Kidney capillary endothelial cell (primary cell): ENCODE results near the gene KNTC1.
"Not testable (repeated sequence)": the region's sequence is repeated elsewhere in the genome, so short reads cannot be mapped to it uniquely, and the experiment has no call there.

Experiments
- DNase-seq: peaks from one replicate; pipeline ENCODE4 v3.0.0-alpha.2; 2018; ENCODE audit warnings: low spot score

Gene KNTC1, protein sequence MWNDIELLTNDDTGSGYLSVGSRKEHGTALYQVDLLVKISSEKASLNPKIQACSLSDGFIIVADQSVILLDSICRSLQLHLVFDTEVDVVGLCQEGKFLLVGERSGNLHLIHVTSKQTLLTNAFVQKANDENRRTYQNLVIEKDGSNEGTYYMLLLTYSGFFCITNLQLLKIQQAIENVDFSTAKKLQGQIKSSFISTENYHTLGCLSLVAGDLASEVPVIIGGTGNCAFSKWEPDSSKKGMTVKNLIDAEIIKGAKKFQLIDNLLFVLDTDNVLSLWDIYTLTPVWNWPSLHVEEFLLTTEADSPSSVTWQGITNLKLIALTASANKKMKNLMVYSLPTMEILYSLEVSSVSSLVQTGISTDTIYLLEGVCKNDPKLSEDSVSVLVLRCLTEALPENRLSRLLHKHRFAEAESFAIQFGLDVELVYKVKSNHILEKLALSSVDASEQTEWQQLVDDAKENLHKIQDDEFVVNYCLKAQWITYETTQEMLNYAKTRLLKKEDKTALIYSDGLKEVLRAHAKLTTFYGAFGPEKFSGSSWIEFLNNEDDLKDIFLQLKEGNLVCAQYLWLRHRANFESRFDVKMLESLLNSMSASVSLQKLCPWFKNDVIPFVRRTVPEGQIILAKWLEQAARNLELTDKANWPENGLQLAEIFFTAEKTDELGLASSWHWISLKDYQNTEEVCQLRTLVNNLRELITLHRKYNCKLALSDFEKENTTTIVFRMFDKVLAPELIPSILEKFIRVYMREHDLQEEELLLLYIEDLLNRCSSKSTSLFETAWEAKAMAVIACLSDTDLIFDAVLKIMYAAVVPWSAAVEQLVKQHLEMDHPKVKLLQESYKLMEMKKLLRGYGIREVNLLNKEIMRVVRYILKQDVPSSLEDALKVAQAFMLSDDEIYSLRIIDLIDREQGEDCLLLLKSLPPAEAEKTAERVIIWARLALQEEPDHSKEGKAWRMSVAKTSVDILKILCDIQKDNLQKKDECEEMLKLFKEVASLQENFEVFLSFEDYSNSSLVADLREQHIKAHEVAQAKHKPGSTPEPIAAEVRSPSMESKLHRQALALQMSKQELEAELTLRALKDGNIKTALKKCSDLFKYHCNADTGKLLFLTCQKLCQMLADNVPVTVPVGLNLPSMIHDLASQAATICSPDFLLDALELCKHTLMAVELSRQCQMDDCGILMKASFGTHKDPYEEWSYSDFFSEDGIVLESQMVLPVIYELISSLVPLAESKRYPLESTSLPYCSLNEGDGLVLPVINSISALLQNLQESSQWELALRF (N-terminal part only)

DNA sequence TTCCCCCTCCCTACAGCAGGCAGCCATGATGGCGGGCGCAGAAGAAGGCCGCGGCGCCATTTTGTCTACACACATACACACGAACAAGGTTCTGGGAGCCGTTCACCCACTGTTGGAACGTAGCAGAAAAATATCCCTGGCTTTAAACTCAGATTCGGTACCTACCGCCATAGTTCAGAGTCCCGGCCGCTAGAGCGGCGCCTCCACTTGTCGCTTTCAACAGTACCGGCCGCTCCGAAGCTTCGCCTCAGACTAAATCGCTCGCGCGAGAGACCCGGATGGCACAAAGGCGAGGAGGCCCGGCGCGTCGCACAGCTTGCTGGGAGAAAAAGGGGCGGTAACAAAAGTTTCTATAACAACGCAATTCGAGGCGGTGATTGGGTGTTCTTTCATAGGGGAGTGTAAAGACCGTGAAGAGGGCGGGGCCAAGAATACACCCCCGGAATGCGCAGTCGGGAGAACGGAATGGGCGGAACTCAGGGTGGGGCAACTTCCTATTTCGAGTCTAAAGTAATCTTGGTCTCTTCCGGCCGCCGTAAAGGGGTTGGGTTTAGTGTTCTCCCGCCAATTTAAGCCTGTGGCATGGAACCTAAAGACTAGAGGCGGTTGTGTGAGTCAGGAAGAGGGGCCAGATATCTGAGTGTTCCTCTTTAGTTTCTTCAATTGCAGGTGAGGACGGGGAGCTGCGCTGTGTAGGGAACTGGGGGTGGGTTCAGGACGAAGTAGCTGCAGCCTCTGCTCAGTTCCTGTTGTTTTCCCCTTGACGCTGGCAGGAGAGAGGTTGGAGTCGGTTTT, at the start of gene KNTC1, which contains the start of gene RSRC2:
KNTC1 (plus strand) TSS at position 567 of the 795 bp plus-strand sequence. CDS start 2,815 bp downstream, outside the sequence.
RSRC2 (minus strand) TSS at position 254 of the 795 bp plus-strand sequence; CDS start at position 171, 83 bp downstream.
- peak; percentile 99 for DNase-seq

DNA sequence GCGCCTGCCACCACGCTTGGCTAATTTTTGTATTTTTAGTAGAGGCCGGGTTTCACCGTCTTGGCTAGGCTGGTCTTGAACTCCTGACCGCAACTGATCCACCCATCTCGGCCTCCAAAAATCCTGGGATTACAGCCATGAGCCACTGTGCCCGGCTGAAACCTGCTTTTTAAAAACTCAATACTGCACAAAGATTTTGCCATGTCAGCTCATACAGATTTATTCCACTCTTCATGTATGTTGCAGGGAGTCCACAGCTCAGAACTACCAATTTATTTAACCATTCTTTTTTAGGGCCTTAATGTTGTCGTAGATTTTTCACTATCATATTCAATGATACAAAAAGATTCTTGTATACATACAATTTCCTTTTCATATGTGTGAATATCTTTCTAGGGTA, 46.3 kb upstream of the KNTC1 start:
- no peak for DNase-seq

DNA sequence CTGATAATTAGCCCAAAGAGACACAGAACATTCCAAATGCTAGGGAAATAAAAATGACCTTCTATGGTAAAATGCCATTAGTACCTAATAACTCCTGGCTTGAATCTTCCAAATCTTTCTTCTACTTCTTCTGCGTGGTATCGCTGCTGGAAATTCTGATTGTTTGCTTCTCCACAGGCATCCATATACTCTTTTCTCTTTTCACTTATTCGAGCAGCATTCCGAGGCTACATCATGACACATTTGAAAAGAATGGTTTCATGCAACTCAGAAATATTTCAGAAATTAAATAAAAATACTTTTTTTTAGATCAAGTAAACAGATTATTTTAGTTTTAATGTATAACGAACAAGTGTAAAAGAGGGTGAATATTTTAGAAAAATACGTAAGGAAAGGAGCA, 45.2 kb upstream of the KNTC1 start:
- DNase-seq: no peak

DNA sequence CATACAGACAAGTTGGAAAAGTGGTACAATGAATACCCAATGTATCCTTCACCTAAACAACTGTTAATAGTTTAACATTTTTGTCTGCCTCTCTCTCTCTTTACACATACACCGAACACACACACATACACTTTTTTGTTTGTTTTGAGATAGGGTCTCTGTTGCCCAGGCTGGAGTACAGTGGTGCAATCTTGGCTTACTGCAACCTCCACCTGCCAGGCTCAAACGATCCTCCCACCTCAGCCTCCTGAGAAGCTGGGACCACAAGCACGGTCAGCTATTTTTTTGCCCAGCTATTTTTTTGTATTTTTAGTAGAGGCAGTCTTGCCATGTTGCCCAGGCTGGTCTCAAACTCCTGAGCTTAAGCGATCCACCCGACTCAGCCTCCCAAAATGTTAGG, 43.1 kb upstream of the KNTC1 start:
- DNase-seq: no peak

DNA sequence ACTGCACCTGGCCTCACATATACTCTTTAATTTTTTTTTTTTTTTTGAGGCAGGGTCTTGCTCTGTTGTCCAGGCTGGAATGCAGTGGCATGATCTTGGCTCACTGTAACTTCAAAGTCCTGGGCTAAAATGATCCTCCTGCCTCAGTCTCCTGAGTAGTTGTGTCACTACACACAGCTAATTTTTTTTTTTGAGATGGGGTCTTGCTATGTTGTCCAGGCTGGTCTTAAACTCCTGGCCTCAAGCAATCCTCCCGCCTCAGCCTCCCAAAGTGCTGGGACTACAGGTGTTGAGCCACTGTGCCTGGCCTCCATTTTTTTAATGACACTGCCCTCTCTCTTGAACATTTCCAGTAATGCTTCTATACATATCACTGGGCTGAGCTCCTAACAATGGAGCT, 42.7 kb upstream of the KNTC1 start:
- not testable (repeated sequence) for DNase-seq

DNA sequence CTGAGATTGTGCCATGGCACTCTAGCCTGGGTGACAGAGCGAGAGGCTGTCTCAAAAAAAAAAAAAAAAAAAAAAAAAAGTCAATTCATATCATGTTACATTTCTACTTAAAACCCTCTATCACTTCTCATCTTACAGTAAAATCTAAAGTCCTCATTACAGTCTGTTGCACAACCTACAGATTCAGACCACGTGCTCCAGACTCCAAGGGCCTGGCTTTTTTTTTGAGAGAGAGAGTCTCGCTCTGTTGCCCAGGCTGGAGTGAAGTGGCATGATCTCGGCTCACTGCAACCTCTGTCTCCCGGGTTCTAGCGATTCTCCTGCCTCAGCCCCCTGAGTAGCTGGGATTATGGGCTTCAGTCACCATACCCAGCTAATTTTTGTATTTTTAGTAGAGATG, 40.7 kb upstream of the KNTC1 start:
- not testable (repeated sequence) for DNase-seq

DNA sequence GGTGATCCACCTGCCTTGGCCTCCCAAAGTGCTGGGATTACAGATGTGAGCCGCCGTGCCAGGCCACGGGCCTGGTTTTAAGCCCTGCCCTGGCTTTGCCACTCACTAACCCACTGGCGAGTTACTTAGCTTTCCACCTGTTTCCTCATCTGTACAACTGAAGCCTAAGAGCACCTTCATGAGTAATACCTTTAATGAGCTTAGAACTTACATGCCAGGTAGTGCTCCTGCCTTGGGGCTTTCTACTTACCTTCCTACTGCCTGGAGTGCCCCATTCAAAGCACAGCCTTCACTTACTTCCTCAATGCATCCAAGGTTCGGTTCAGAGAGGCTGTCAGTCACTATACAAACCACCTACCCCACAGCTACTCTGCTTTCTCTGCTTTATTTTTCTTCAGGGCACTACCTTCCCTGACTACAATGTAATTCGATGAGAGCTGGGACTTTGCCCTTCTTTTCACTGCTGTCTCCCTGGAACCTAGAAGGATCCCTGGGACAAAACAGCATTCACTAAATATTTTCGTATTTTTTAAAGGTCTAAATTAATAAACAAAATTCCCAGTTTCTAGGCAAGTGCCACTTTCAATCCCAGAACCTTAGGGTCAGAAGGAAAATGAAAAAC, 40.1 kb upstream of the KNTC1 start:
- no peak for DNase-seq

DNA sequence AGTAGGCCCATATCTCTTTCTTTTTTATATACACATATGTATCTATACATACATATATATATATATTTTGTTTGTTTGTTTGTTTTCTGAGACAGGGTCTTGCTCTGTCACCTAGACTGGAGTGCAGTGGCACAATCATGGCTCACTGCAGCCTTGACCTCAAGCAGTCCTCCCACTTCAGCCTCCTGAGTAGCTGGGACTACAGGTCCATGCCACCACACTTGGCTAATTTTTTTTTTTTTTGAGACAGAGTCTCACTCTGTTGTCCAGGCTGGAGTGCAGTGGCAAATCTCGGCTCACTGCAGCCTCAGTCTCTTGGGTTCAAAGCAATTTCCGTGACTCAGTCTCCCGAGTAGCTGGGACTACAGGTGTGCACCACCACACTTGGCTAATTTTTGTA, 39.2 kb upstream of the KNTC1 start:
- DNase-seq: not testable (repeated sequence)

DNA sequence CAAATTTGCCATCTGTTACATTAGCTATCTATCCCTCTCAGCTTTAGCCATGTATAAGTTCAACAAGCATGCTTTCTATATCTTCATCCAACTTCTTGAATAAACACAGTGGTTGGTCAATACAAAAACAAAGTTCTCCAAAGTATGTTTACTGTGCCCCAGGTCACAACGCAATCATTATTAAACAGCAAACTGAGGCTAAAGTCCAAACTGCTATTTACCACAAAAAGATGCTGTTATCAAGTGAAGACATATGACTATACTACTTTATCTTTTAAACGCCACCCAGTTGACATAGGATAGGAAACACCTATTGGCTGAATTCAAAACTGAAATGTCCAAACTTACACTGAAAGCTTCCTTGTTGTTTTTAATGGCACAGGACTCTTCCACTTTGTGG, 38.0 kb upstream of the KNTC1 start:
- DNase-seq: no peak

DNA sequence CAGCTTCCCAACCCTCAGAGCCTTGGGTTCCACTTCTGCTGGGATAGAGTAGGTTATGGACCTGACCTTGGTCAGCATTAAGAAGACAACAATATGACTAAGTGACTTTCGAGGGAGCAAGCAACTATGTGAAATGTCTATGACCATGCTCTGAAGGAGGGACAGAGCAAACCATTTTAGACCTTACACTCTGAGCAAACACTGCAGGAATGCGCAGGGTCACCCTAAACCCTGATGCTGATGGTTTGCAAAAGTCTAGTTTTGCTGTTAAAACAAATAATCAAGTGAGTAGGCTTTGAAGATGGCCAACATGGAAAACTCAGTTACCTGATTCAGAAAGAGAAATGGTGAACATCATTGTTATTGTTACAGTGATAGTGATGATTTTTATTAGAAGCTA, 35.1 kb upstream of the KNTC1 start:
- no peak for DNase-seq

DNA sequence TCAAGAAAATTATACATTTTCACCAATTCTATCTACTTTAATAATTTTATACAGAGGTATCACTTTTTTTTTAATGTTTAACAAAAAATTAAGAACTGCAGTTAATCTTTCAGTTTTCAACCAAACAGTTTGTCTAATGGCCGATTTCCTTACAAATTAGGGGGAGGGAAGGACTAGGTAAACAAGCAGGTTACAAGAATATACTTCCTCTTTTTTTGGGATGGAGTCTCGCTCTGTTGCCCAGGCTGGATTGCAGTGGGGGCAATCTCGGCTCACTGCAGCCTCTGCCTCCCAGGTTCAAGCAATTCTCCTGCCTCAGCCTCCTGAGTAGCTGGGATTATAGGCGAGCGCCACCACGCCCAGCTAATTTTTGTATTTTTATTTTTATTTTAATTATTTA, 33.8 kb upstream of the KNTC1 start:
- DNase-seq: not testable (repeated sequence)

DNA sequence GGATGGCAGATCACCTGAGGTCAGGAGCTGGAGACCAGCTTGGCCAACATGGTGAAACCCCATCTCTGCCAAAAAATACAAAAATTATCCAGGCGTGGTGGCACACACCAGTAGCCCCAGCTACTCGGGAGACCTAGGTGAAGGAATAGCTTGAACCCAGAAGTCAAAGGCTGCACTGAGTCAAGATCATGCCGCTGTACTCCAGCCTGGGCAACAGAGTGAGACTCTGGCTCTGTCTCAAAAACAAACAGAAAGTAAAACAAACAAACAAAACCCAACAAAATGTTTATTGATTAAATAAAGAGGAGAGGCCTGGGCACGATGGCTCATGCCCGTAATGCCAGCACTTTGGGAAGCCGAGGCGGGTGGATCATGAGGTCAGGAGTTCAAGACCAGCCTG, 31.8 kb upstream of the KNTC1 start:
- no peak for DNase-seq

DNA sequence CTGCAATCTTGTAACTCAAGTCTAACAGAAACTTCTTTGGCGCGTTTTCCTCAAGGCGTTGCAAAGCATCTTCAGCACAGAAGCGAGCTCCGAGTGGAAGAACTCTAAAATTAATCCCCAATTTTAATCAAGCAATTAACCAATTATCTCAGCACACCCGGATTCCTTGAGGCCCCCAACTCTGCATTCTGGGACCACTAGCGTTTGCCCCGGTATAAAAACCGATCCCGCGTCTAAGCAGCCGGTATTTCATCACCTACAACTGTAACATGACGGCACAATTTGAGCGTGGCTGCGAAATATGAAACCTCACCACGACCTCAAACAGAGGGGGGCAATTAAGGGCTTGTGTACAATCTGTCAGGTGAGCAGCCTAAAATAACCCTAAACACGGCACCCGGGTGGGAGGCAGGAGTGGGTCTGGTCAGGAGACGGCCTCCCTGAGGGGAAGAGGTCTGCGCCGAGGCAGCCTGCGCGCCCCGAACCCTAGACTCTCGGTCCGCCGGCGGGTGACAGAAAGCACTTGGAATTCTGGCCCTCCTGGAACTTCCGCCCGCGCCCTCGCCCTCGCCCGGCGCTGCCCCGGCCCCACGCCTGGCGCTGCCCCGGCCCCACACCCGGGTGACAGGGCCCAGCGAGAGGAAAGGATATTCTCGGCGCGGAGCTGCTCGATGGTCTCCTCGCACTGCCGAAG, 26.9 kb upstream of the KNTC1 start:
- DNase-seq: peak; percentile 40

DNA sequence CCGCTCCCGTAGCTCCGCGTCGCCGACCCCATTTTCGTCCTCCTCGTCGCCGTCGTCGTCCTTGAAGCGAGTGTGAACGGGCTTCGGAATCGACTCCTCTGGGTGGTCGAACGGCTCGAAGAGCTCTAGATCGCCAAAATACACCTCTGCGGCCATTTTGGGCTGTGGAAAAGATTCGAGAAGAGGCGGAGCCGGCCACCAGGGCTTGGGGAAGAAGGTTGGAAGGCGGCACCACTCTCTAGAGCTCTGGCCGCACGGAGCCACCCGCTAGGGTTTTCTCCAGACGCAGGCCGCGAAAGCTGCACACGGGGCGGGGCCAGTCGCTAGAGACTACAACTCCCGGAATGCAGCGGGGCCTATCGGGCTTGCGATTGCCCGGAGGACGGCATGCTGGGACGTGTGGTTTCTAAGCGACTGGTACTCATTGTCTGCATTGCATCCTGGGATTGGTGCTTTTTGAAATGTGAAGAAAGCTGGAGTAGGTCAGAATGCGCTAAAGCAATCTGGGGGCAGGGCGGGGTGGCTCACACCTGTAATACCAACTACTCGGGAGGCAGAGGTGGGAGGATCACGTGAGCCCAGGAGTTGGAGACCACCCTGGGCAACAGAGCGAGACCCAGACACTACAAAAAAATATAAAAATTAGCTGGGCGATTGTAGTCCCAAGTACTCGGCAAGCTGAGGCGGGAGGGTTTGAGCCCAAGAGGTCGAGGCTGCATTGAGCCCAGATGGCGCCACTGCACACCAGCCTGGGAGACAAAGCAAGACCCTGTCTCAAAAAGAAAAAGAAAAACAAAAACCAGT, 26.2 kb upstream of the KNTC1 start, which contains the start of gene ZCCHC8:
ZCCHC8 (minus strand) TSS at position 248 of the 804 bp plus-strand sequence; CDS start at position 156, 92 bp downstream.
- DNase-seq: peak; percentile 93

DNA sequence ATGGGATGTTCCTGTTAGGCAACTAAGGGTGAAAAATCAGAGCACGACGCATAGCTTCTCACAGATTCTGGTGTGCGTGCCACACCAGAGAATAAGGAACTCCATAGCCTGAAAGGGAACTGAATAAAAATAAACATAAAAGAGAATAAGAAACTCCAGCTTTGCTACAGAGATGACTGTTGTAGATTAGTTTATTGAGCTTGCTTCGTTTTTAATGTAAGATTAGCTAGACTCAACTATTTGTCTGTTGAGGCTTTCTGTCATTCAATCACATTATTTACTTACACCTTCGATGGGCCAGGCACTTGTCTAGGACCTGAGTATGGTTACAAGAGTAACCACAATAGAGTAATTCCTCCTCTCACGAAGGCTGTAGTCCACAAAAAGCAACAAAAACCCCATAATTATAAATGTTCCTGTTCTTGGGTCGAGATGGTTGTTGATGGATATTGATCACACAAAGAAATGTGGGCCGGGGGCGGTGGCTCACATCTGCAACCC, 25.5 kb upstream of the KNTC1 start:
- DNase-seq: no peak

DNA sequence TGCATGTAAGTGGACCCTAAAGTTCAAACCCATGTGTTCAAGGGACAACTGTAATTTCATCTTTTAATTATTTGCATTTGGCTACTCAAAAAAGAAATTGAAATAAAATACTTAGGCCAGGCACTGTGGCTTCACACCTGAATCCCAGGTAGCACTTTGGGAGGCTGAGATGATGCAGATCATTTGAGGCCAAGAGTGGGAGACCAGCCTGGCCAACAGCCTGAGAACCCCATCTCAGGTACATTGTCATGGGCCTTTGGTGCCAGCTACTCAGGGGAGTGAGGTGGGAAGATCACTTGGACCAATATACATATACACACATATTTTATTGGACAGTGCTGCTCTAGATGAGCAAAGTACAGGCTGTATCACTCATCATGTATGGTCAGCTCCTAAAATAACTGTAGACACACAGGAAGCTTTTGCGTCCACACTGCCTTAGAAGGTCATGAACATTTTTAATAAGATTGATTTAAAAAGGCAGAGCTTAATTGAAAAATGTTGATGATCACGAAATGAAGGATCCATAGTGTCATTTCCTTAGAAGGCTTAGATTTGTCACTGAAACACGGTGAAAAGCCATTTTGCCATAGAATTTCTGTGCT, 23.8 kb upstream of the KNTC1 start:
- no peak for DNase-seq

DNA sequence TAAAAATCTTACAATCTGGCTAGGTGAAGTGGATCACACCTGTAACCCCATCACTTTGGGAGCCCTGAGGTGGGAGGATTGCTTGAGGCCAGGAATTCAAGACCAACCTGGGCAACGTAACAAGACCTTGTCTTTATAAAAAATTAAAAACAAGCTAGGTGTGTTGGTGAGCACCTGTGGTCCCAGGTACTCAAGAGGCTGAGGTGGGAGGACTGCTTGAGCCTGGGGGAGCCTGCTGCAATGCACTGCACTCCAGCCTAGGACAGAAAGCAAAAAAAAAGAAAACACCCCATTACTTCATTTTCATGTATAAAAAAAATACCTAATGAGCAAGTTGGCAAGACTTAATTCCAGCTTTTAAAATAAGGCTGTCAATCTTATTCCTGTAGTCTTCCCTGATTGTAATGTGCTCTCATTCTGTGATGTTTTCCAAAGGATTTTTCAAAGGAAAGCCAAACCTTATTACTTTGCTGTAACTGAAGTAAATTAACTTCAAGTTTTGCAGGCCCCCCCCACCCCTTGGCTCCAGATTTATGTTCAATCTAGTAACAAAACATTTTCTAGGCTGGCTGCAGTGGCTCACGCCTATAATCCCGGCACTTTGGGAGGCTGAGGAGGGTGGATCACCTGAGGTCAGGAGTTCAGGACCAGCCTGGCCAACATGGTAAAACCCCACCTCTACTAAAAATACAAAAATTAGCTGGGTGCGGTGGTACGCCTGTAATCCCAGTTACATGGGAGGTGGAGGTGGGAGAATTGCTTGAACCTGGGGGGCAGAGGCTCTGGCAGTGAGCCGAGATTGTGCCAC, 23.1 kb upstream of the KNTC1 start:
- no peak for DNase-seq
